SK-N-MC (cell line): ENCODE measurements around the gene WDFY3.
A peak's percentile ranks its signal among the peaks of the same experiment; 100 is the strongest.
"Not testable (repeated sequence)": the region's sequence is repeated elsewhere in the genome, so short reads cannot be mapped to it uniquely, and the experiment has no call there.

Experiments used
- DNase-seq: peaks from one replicate; pipeline ENCODE4 v3.0.0-alpha.2; 2011; ENCODE audit warnings: low read depth, low spot score
- H3K27ac ChIP-seq: fragments of 200-600 bp; sonication (generic); 2 replicates; pipeline ENCODE4 v1.5.1; 2016; ENCODE audit warnings: mixed run types
- H3K36me3 ChIP-seq: fragments of 200-600 bp; sonication (generic); 2 replicates; pipeline ENCODE4 v1.6.1; 2017; ENCODE audit warnings: antibody characterized with exemption, low read length, mixed read lengths; ENCODE audit not compliant: insufficient read depth
- H3K4me3 ChIP-seq: fragments of 200-600 bp; sonication (generic); 2 replicates; pipeline ENCODE4 v1.5.1; 2016
- H3K9ac ChIP-seq: fragments of 200-600 bp; sonication (generic); 2 replicates; pipeline ENCODE4 v1.8.0; 2017; ENCODE audit warnings: mixed run types, mixed read lengths; ENCODE audit not compliant: insufficient read length
- H3K9me3 ChIP-seq: fragments of 200-600 bp; sonication (generic); 2 replicates; pipeline ENCODE4 v1.6.1; 2017; ENCODE audit warnings: low read depth, mild to moderate bottlenecking, antibody characterized with exemption, low read length, moderate library complexity, mixed read lengths
- EZH2 ChIP-seq: fragments of 200-600 bp; sonication (generic); IDR thresholded peaks from one replicate; pipeline ENCODE4 v1.6.1; 2017; ENCODE audit warnings: antibody characterized with exemption
- FOXP2 ChIP-seq: optimal IDR thresholded peaks from 2 replicates; pipeline ENCODE3; 2011; ENCODE audit warnings: mild to moderate bottlenecking, moderate library complexity; ENCODE audit not compliant: insufficient read depth; ENCODE audit errors: extremely low read length, control extremely low read depth
- POLR2AphosphoS5 ChIP-seq: IDR thresholded peaks from 2 replicates; pipeline ENCODE4 v1.6.1; 2012; ENCODE audit warnings: mild to moderate bottlenecking, low read depth, low read length, borderline replicate concordance

The WDFY3 gene

DNA sequence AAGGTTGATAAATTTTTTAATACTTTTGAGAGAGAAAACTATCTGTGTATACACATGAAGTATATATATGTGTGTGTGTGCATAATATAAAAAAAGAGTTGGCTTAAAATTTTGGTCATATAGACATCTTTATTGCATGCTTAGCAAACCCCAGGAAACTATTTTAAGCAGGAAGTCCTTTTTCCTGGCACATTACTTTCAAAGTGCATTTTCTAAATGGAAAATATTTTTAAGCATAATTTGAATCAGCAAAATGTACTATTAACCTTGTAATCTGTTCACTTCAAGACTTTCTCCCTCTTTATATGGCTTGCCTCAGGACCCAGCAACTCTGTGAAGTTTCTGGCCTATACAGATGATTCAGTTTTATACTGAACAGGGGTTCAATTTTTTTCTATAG, 277.3 kb downstream of the WDFY3 start:
- TF ChIP-seq EZH2 (no peak), FOXP2 (no peak), POLR2AphosphoS5 (no peak; the same call in 1 of the 2 replicates)
- H3K36me3 ChIP-seq: peaks cover 58% of the 10 kb centered on the region

DNA sequence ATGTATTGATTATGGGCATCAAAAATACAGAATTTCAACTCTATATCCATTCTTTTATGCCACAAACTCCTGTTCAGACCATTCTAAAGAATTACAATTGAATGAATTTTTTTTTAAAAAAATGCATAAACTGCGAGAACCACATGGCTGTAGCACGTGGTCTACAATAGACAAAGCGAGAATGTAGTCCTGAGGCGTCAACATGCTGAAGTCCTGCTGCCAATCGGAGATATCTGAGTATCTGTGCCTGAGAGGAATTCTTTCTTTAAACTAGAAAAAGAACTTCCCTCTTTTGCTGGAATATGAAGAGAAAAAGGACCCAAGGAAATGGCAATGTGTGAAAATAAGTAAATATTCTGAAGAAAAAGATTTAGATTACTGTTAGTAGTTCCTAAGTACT, 277.9 kb downstream of the WDFY3 start:
- DNase-seq: no peak

More for the DNA sequence above, 277.3 kb downstream of the WDFY3 start:
- Histone ChIP-seq H3K9ac (no peak overlapping the region), H3K27ac (peak overlapping the region; percentile 77), H3K4me3 (peak overlapping the region; percentile 6; the same call in 1 of the 2 replicates), H3K9me3 (no peaks in the 10 kb centered on the region)
- peak; percentile 52 for DNase-seq

DNA sequence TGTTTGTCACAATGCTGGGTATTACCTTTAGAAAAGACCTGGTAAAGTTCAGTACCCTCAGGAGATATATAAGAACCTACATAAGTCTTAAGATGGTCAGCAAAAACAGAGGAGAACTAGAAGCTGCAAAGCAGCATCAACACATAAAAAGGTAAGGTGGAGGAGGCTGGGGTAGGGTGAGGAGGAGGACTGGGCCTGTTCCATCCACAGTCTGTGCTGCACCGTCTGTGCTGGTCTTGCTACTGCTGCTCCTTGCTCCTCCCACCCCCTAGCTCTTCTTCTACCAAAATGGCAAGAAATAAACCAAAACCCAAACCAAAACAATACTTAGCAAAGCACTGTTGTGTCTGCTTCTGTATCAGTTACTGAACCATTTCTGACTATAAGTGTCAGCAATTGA, 281.4 kb downstream of the WDFY3 start:
- peaks cover 58% of the 10 kb centered on the region for H3K36me3 ChIP-seq
- no peak overlapping the region for H3K9ac ChIP-seq
- H3K9me3 ChIP-seq: no peaks in the 10 kb centered on the region
- no peak for DNase-seq
- TF ChIP-seq FOXP2: no peak
- H3K4me3 ChIP-seq: no peak overlapping the region
- H3K27ac ChIP-seq: no peak overlapping the region

More for the DNA sequence above, 277.9 kb downstream of the WDFY3 start:
- H3K9me3 ChIP-seq: no peaks in the 10 kb centered on the region
- 0 out of 2 replicates have a peak overlapping the region, but pooled peaks have one; percentile 6 for H3K4me3 ChIP-seq
- TF ChIP-seq FOXP2 (no peak), EZH2 (no peak), POLR2AphosphoS5 (no peak)
- H3K9ac ChIP-seq: no peak overlapping the region
- peaks cover 59% of the 10 kb centered on the region for H3K36me3 ChIP-seq
- peak overlapping the region; percentile 77 for H3K27ac ChIP-seq

DNA sequence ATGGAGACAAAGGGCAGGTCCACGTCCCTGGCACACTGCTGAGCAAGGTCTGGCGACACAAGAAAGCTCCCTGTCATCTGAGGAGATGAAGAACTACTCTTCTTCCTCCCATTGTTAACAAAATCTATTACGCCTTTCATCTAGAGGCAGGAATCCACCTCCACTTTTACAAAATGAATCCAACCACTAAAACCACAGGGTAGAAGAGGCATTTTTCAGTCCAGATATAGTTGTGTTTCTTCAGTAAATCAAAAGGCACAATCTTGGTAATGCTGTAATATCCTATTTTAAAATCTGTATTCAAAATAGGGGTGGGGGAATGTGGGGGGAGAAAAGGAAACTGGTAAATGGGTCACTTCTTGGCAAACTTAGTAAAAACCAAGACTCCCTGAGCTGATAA, 282.1 kb downstream of the WDFY3 start:
- H3K9ac ChIP-seq: no peak overlapping the region
- no peak for TF ChIP-seq POLR2AphosphoS5
- no peak for TF ChIP-seq EZH2
- TF ChIP-seq FOXP2: no peak
- DNase-seq: no peak
- H3K36me3 ChIP-seq: peaks cover 57% of the 10 kb centered on the region
- H3K27ac ChIP-seq: no peak overlapping the region
- no peak overlapping the region for H3K4me3 ChIP-seq
- no peaks in the 10 kb centered on the region for H3K9me3 ChIP-seq

DNA sequence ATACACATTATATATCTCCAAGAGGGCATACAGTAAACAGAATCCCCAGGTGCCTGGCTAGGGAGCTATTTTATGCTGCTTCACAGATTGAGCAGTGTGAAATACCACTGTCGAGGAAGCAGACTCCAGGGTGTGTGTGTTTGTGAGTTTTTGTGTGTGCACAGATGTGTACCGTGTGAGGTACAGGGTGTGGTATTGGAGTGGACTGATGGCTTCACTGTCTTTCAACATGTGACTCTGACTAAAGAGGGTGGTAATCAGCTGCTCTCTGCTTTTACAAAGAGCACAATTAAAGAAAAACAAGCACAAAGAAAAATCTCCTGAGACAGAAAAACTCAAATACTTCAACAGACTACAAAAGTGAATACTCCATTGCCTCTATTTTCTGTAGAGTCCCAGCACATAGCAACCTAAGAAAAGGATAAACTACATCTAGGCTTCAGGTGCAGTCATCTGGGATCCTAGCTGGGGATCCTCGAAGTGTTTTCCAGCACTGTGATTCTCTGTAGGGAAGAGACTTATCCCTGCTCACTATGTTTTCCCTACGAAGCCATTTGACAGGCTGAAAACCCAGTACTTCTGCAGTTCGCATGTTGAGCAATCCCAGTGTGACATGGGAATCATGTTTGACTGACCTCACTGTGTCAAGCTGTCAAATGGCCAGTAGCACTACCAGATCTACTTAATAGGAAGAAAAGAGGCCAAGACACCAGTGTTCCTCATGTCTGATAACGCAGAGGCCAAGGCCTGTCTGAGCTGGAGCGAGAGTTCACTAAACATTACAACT, 283.2 kb downstream of the WDFY3 start:
- no peak overlapping the region for H3K9ac ChIP-seq
- no peaks in the 10 kb centered on the region for H3K9me3 ChIP-seq
- H3K4me3 ChIP-seq: no peak overlapping the region
- no peak overlapping the region for H3K27ac ChIP-seq
- DNase-seq: no peak
- TF ChIP-seq EZH2 (no peak), FOXP2 (no peak), POLR2AphosphoS5 (no peak)
- H3K36me3 ChIP-seq: peaks cover 67% of the 10 kb centered on the region

DNA sequence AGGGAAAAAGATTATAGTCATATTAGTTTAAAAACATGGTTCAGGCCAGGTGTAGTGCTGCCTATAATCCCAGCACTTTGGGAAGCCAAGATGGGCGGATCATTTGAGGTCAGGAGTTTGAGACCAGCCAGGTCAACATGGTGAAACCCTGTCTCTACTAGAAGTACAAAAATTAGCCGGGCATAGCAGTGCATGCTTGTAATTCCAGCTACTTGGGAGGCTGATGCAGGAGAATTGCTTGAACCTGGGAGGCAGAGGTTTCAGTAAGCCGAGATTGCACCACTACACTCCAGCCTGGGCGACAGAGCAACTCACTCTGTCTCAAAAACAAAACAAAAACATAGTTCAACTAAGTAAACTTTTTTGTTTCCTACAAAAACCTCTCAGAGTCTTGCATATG, 283.8 kb downstream of the WDFY3 start:
- not testable (repeated sequence) for H3K9me3 ChIP-seq, H3K27ac ChIP-seq, H3K4me3 ChIP-seq, DNase-seq, H3K9ac ChIP-seq
- H3K36me3 ChIP-seq: peaks cover 65% of the 10 kb centered on the region

DNA sequence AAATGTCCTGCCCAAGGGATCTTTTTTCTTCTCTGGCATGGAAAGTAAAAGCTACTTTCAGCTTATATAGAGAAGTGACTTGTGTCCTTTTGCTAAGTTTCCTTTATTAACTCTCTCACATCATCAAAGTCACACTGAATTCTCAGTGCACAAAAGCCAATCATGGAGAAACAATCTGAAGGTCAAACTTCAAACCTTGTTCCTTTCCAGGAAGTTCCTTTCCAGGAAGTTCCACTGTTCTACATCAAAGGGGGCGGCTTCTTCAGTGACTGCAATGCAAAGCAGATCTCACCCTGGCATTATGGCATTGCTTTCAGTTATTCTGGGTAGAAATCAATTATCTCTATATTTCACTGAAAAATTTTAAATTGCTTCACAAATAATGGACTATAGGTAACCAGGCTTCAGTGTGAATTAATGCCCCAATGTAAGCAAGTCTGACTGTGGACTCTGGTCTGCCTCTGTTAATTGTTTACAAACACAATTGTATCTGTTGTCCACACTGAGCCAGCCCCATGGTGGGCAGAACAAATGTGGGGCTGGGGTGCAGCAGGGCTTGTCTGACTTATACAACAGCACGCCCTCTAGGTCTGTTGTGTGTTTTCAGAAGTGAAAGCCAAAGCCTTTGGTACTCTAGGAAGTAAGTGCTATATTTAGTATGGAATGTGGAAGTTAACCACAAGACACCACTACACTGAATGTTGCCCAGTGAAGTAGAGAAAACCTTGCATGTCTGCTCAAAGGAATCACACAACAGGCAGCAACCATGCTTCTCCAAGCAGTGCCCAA, 284.8 kb downstream of the WDFY3 start:
- Histone ChIP-seq H3K27ac (peak overlapping the region; percentile 52; the same call in 1 of the 2 replicates), H3K4me3 (0 out of 2 replicates have a peak overlapping the region, but pooled peaks have one; percentile 8), H3K36me3 (peaks cover 74% of the 10 kb centered on the region), H3K9ac (no peak overlapping the region), H3K9me3 (no peaks in the 10 kb centered on the region)
- no peak for DNase-seq
- TF ChIP-seq POLR2AphosphoS5: no peak
- TF ChIP-seq EZH2: no peak

DNA sequence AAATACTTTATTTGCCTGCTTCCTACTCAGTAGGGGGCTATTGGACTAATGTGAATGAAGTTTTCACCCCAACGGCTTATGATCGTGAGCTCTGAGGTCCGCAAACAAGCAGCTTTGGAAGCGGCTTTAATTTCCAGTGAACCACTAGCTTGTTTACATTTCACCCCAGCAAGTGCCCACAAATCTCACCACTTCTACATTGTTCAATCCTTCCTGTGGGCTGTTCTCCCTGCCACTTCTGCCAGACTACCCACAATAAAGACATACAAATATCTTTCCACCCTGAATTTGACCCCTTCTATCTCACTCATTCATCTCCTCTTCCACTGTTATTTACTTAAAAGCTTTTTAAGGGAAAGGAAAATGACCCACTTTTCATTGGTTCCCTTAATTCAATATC, 285.5 kb downstream of the WDFY3 start:
- peaks cover 76% of the 10 kb centered on the region for H3K36me3 ChIP-seq

More for the DNA sequence above, 285.5 kb downstream of the WDFY3 start:
- H3K4me3 ChIP-seq: no peak overlapping the region
- no peak overlapping the region for H3K27ac ChIP-seq
- no peak overlapping the region for H3K9ac ChIP-seq
- H3K9me3 ChIP-seq: no peaks in the 10 kb centered on the region
- no peak for DNase-seq
- no peak for TF ChIP-seq POLR2AphosphoS5
- TF ChIP-seq FOXP2: no peak
- TF ChIP-seq EZH2: no peak
